ENCODE measurements around the gene PITRM1. TPM values are rescaled to one million over a fixed set of nuclear protein-coding genes. Genes with fewer than 3 reads are reported as not detected.

Gene PITRM1, protein sequence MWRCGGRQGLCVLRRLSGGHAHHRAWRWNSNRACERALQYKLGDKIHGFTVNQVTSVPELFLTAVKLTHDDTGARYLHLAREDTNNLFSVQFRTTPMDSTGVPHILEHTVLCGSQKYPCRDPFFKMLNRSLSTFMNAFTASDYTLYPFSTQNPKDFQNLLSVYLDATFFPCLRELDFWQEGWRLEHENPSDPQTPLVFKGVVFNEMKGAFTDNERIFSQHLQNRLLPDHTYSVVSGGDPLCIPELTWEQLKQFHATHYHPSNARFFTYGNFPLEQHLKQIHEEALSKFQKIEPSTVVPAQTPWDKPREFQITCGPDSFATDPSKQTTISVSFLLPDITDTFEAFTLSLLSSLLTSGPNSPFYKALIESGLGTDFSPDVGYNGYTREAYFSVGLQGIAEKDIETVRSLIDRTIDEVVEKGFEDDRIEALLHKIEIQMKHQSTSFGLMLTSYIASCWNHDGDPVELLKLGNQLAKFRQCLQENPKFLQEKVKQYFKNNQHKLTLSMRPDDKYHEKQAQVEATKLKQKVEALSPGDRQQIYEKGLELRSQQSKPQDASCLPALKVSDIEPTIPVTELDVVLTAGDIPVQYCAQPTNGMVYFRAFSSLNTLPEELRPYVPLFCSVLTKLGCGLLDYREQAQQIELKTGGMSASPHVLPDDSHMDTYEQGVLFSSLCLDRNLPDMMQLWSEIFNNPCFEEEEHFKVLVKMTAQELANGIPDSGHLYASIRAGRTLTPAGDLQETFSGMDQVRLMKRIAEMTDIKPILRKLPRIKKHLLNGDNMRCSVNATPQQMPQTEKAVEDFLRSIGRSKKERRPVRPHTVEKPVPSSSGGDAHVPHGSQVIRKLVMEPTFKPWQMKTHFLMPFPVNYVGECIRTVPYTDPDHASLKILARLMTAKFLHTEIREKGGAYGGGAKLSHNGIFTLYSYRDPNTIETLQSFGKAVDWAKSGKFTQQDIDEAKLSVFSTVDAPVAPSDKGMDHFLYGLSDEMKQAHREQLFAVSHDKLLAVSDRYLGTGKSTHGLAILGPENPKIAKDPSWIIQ
- total RNA-seq = 77.8 and 89.3 TPM in 2 replicates

DNA sequence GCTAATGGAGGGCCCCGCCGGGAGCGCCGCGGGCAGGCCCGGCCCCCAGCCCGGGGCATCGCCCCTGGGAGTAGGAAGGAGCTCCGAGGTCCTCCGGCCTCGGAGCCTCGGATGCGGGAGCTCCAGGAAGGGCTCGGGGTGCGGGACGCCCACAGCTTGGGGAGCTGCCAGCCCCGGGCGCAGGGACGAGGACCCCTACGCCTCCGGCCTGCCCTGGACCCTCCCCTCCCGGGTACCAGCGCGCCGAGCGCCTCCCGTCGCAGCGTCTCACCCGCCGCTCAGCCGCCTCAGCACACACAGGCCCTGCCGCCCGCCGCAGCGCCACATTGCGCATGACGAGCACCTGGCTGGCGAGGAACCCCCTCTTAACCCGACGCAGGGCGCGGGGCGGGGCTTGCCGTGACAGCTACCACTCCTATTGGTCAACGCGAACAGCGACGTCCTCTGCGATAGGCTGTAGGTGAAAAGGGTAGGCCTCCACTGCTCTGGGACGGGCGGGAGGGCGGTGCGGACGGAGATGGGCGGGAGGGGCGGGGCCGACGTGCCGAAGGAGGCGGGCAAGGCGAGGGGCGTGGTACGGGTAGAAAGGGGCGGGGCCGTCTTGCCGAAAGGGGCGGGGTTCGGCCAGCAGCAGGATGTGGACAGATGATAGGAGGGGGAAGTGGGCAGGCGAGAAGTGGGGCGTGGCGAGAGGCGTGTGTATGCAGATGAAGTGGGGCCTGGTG lies at the start of gene PITRM1:
Gene PITRM1, minus strand, starts transcription at position 337 of the 725 bp plus-strand sequence. Its CDS starts 10 bp downstream, at position 327.

Other genes with a start within 250 kb of the PITRM1 start
- gene PFKP, start 105.2 kb downstream of the PITRM1 start, total RNA-seq = 164 and 204 TPM in 2 replicates

All from smooth muscle cell of trachea (primary cell).